Epidermal melanocyte (primary cell): Measurements from ENCODE around the gene TRIM13.
"Not testable (repeated sequence)": the region's sequence is repeated elsewhere in the genome, so short reads cannot be mapped to it uniquely, and the experiment has no call there.

Experiments used
- DNase-seq: peaks from one replicate; pipeline ENCODE4 v3.0.0; 2011; ENCODE audit warnings: low spot score; ENCODE audit not compliant: insufficient read length

Gene TRIM13

GRCh38 chr13:50060718-50061117 is 63.9 kb downstream of the TRIM13 start:
- no peak for DNase-seq

- not testable (repeated sequence) for DNase-seq
Observed at GRCh38 chr13:50062336-50062735, 65.5 kb downstream of the TRIM13 start.

- DNase-seq = no peak
Observed at GRCh38 chr13:50065712-50066111, 68.9 kb downstream of the TRIM13 start.
